WTC11 (cell line): Measurements from ENCODE around the gene FBXL14. TPM values are rescaled to one million over a fixed set of nuclear protein-coding genes. Genes with fewer than 3 reads are reported as not detected.

Experiments used
- ATAC-seq: fragments of 200-7000 bp; cut with Tn5 transposase; 2 replicates; pipeline ENCODE4 v1.10.0; 2021; ENCODE audit warnings: mild to moderate bottlenecking, moderate library complexity
- CTCF ChIA-PET: fragments of 300-600 bp; sonication (Branson Sonifier 250); formaldehyde crosslinking; loops from one replicate; lab custom pipeline; 2021; ENCODE audit warnings: antibody characterized with exemption; lab: Charles Lee
- POLR2A ChIA-PET: fragments of 350-600 bp; sonication (Branson Sonifier 250); formaldehyde crosslinking; loops from one replicate; lab custom pipeline; 2021; ENCODE audit warnings: antibody characterized with exemption; lab: Charles Lee
- DNase-seq: peaks from one replicate; pipeline ENCODE4 v3.0.0; 2021; ENCODE audit warnings: low spot score
- H3K27ac Mint-ChIP-seq: 2 replicates; pipeline ENCODE4 v1.8.0; 2021; ENCODE audit warnings: mixed read lengths
- H3K27me3 Mint-ChIP-seq: 2 replicates; pipeline ENCODE4 v1.8.0; 2021; ENCODE audit warnings: low read depth, mild to moderate bottlenecking, moderate library complexity, mixed read lengths
- H3K36me3 Mint-ChIP-seq: 2 replicates; pipeline ENCODE4 v1.8.0; 2021; ENCODE audit warnings: mixed read lengths
- H3K4me1 Mint-ChIP-seq: 2 replicates; pipeline ENCODE4 v1.8.0; 2022; ENCODE audit warnings: mixed read lengths
- H3K4me3 Mint-ChIP-seq: 2 replicates; pipeline ENCODE4 v1.8.0; 2021; ENCODE audit warnings: mild to moderate bottlenecking, moderate library complexity, mixed read lengths
- H3K9me3 Mint-ChIP-seq: 2 replicates; pipeline ENCODE4 v1.8.0; 2021; ENCODE audit warnings: mixed read lengths
- CREB1 ChIP-seq: sonication (generic); formaldehyde crosslinking; IDR thresholded peaks from 2 replicates; pipeline ENCODE4 v1.8.0; 2023; ENCODE audit warnings: mild to moderate bottlenecking, missing genetic modification reagents
- CREM ChIP-seq: sonication (generic); formaldehyde crosslinking; IDR thresholded peaks from 2 replicates; pipeline ENCODE4 v1.8.1; 2022; ENCODE audit warnings: mild to moderate bottlenecking, missing genetic modification reagents, moderate library complexity
- ELF4 ChIP-seq: sonication (generic); formaldehyde crosslinking; IDR thresholded peaks from 2 replicates; pipeline ENCODE4 v1.8.1; 2022; ENCODE audit warnings: low read depth, mild to moderate bottlenecking, moderate library complexity, missing genetic modification reagents
- EMX1 ChIP-seq: fragments of 250-450 bp; sonication (Bioruptor Pico); IDR thresholded peaks from 2 replicates; pipeline ENCODE4 v1.8.0; 2021; ENCODE audit warnings: mild to moderate bottlenecking
- ETV6 ChIP-seq: sonication (generic); formaldehyde crosslinking; IDR thresholded peaks from 2 replicates; pipeline ENCODE4 v1.8.1; 2022; ENCODE audit warnings: mild to moderate bottlenecking, missing genetic modification reagents
- FOXK1 ChIP-seq: sonication (generic); formaldehyde crosslinking; IDR thresholded peaks from 2 replicates; pipeline ENCODE4 v1.8.0; 2022; ENCODE audit warnings: mild to moderate bottlenecking, moderate library complexity, missing genetic modification reagents
- FOXP1 ChIP-seq: sonication (generic); formaldehyde crosslinking; IDR thresholded peaks from 2 replicates; pipeline ENCODE4 v1.8.0; 2022; ENCODE audit warnings: missing genetic modification reagents, mild to moderate bottlenecking, moderate library complexity, borderline replicate concordance
- GABPB1 ChIP-seq: sonication (generic); formaldehyde crosslinking; IDR thresholded peaks from 2 replicates; pipeline ENCODE4 v1.8.1; 2023; ENCODE audit warnings: mild to moderate bottlenecking, missing genetic modification reagents
- IRF2 ChIP-seq: sonication (generic); formaldehyde crosslinking; IDR thresholded peaks from 2 replicates; pipeline ENCODE4 v1.8.0; 2022; ENCODE audit warnings: low read depth, missing genetic modification reagents, borderline replicate concordance
- MXD4 ChIP-seq: fragments of 250-450 bp; sonication (Bioruptor Pico); IDR thresholded peaks from 2 replicates; pipeline ENCODE4 v1.8.0; 2021; ENCODE audit warnings: mild to moderate bottlenecking, moderate library complexity, borderline replicate concordance
- NFATC4 ChIP-seq: fragments of 250-450 bp; sonication (Bioruptor Pico); IDR thresholded peaks from 2 replicates; pipeline ENCODE4 v1.9.0; 2021; ENCODE audit warnings: mild to moderate bottlenecking
- NR1H2 ChIP-seq: sonication (generic); formaldehyde crosslinking; IDR thresholded peaks from 2 replicates; pipeline ENCODE4 v1.9.0; 2021; ENCODE audit warnings: mild to moderate bottlenecking, moderate library complexity, missing genetic modification reagents
- NR3C1 ChIP-seq: sonication (generic); formaldehyde crosslinking; conservative IDR thresholded peaks from 2 replicates; pipeline ENCODE4 v1.8.1; 2023; ENCODE audit warnings: low read depth, mild to moderate bottlenecking, missing genetic modification reagents
- SOX15 ChIP-seq: fragments of 250-450 bp; sonication (Bioruptor Pico); IDR thresholded peaks from 2 replicates; pipeline ENCODE4 v1.9.0; 2021; ENCODE audit warnings: mild to moderate bottlenecking
- TEAD1 ChIP-seq: sonication (generic); formaldehyde crosslinking; IDR thresholded peaks from 2 replicates; pipeline ENCODE4 v1.8.0; 2022; ENCODE audit warnings: mild to moderate bottlenecking, missing genetic modification reagents
- ZNF263 ChIP-seq: sonication (generic); formaldehyde crosslinking; IDR thresholded peaks from 2 replicates; pipeline ENCODE4 v1.8.1; 2022; ENCODE audit warnings: low read depth, mild to moderate bottlenecking, moderate library complexity, missing genetic modification reagents
- ZNF416 ChIP-seq: fragments of 250-450 bp; sonication (Bioruptor Pico); IDR thresholded peaks from 2 replicates; pipeline ENCODE4 v1.9.0; 2021; ENCODE audit warnings: mild to moderate bottlenecking, inconsistent platforms
- total RNA-seq: library from RNA; stranded (reverse); gene quantifications from 3 replicates; pipeline ENCODE4 v1.2.3, GENCODE V29; 2021
- TF ChIP-seq, protein P1 (sequence below): fragments of 250-450 bp; sonication (Bioruptor Pico); conservative IDR thresholded peaks from 2 replicates; pipeline ENCODE4 v1.9.0; 2021; ENCODE audit warnings: mild to moderate bottlenecking
- TF ChIP-seq, protein P2 (sequence below): sonication (generic); formaldehyde crosslinking; IDR thresholded peaks from 2 replicates; pipeline ENCODE4 v1.8.1; 2023; ENCODE audit warnings: mild to moderate bottlenecking, missing genetic modification reagents, moderate library complexity
- TF ChIP-seq, protein P3 (sequence below): sonication (generic); formaldehyde crosslinking; IDR thresholded peaks from 2 replicates; pipeline ENCODE4 v1.8.1; 2022; ENCODE audit warnings: missing genetic modification reagents, borderline replicate concordance
- TF ChIP-seq, protein P4 (sequence below): sonication (generic); formaldehyde crosslinking; IDR thresholded peaks from 2 replicates; pipeline ENCODE4 v1.8.1; 2023; ENCODE audit warnings: mild to moderate bottlenecking, missing genetic modification reagents, moderate library complexity
- TF ChIP-seq, protein P5 (sequence below): sonication (generic); formaldehyde crosslinking; IDR thresholded peaks from 2 replicates; pipeline ENCODE4 v1.8.1; 2022; ENCODE audit warnings: mild to moderate bottlenecking, missing genetic modification reagents, moderate library complexity, borderline replicate concordance

The FBXL14 gene
- total RNA-seq, 1 experiment from 2014 or later: 12.0 TPM

DNA sequence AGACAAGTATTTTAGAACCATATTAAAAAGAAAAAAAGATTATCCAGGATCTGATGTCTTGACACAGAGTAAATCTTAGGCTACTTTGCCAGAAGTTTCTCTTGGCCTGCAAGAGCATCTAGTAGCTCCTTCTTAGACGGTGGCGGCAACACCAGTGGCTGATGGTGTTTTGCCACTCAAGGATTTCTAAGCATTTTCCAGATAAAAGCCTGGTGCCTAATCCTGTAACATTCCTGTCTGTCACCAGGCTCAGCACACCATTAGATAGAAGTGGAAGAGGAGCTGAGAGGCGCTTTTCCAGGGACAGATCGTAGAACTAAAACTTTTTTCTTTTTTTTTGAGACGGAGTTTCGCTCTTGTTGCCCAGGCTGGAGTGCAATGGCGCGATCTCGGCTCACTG is 48.7 kb upstream of the FBXL14 start:
- Mint-ChIP-seq H3K27me3 (no peaks in the 10 kb centered on the region), H3K4me1 (no peaks in the 10 kb centered on the region), H3K9me3 (no peaks in the 10 kb centered on the region), H3K27ac (peak overlapping the region; percentile 86), H3K4me3 (no peak overlapping the region), H3K36me3 (no peaks in the 10 kb centered on the region)
- no peak for ATAC-seq
- POLR2A ChIA-PET: interaction anchor here (1.2 kb wide), 1 partner anchor 8 kb away, joined by 4 read pairs; no protein-coding TSS in a partner anchor
- TF ChIP-seq SOX15 (CRISPR knock-in tag) (no peak), ZNF263 (CRISPR knock-in tag) (no peak), ETV6 (no peak), FOXK1 (no peak), GABPB1 (CRISPR knock-in tag) (no peak), CREB1 (CRISPR knock-in tag) (no peak), FOXP1 (CRISPR knock-in tag) (no peak), NFATC4 (CRISPR knock-in tag) (no peak), ZNF416 (CRISPR knock-in tag) (no peak)
- TF ChIP-seq, protein P1, sequence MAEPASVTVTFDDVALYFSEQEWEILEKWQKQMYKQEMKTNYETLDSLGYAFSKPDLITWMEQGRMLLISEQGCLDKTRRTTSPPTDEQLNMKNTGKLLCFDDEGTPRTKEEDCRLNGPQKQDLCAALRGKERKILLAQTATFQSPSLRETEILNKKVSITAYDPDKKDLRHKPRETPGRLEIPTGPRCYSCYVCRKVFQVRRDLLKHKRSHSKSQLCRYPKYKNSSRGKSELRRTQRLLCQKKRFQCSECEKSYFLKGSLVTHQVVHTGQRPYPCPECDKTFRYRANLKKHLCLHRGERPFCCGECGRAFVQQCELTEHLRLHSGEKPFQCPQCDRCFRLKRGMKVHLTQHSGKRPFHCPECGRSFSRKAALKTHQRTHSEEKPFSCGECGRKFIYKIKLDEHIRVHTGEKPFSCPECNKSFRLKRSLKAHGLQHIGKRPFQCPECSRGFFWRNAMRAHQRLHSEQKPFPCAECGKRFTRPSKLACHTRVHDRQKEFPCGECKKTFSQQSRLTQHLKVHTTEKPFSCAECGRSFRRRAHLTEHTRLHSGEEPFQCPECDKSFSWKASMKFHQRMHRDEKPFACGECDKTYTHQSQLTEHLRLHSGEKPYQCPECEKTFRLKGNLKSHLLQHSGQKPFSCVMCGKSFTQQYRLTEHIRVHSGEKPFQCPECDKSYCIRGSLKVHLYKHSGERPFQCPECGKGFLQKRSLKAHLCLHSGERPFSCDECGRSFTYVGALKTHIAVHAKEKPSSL (CRISPR knock-in tag): no peak
- CTCF ChIA-PET: interaction anchor here (0.6 to 3.4 kb wide), 6 partner anchors 8 to 297 kb away, joined by 3 to 21 read pairs (median 10); no protein-coding TSS in a partner anchor
- no peak for DNase-seq

DNA sequence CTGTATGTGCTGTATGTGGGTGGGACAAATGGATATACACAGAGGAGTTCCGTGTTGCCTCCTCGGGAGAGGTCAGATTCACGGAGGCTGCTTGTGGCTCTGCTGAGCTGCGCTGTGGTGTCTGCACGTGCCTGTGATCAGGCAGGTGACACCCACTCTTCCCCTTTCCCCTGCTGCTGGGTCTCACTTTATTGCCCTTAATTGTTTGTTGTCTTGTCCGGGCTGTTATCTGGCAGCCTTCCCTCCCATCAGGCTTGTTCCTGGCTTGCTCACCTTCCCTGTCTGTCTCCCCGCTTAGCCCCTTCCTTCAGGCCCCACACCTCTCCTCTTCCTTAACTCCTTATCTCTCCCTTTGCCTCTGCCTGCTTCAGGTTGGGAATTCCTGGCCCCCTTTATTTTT is 48.1 kb upstream of the FBXL14 start:
- no peaks in the 10 kb centered on the region for H3K27me3 Mint-ChIP-seq
- H3K4me3 Mint-ChIP-seq: no peak overlapping the region
- no peak overlapping the region for H3K27ac Mint-ChIP-seq
- no peaks in the 10 kb centered on the region for H3K9me3 Mint-ChIP-seq
- ChIA-PET POLR2A (interaction anchor here (1.2 kb wide), 1 partner anchor 8 kb away, joined by 4 read pairs; no protein-coding TSS in a partner anchor), CTCF (interaction anchor here (0.9 to 3.4 kb wide), 5 partner anchors 8 to 297 kb away, joined by 3 to 21 read pairs (median 14); no protein-coding TSS in a partner anchor)
- H3K4me1 Mint-ChIP-seq: no peaks in the 10 kb centered on the region
- DNase-seq: no peak
- no peak for TF ChIP-seq NR3C1 (CRISPR knock-in tag)
- TF ChIP-seq IRF2: no peak
- no peak for TF ChIP-seq ZNF263 (CRISPR knock-in tag)
- TF ChIP-seq, all 79 proteins: peak for 0
- ATAC-seq: no peak
- H3K36me3 Mint-ChIP-seq: no peaks in the 10 kb centered on the region

DNA sequence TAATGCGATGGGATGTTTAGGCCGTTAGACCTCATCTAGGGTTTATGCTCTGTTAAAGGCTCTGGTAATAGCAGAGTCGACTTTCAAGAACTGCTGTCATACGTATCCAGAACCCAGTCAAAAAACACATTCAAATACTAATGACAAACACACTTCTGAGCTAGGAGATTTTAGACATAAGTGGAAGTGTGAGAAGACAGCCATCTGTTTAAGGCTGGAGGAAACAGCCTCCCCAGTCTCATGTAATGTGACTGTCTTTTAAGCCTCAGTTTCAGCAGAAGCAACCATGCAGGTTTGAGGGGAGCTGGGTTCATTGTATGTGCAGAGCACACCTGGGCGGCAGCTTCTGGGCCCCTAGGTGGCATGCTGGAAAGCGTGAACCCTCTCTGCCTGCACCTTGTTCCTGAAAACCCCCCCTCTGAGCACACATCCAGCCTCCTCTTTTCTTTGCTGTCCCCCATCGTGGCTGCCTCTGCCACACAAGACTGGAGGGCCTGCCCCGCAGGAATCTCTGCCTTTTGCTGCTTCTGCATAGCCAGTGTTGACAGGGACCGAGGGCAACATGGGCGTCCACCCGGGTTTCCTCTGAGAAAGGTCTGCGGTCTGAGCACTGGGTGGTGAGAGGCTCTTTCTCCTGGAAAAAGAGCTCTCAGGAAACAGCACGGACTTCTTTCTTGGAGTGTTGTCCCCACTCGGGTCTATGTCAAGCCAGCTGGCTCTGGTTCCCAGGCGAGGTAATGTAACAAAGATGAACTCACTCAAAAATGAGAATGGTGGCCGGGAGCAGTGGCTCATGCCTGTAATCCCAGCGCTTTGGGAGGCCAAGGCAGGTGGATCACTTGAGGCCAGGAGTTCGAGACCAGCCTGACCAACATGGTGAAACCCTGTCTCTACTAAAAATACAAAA is 46.2 kb upstream of the FBXL14 start:
- no peak for DNase-seq
- Mint-ChIP-seq H3K9me3 (no peaks in the 10 kb centered on the region), H3K4me1 (no peaks in the 10 kb centered on the region), H3K27ac (no peak overlapping the region), H3K27me3 (no peaks in the 10 kb centered on the region), H3K4me3 (no peak overlapping the region), H3K36me3 (no peaks in the 10 kb centered on the region)
- no peak for ATAC-seq
- POLR2A ChIA-PET: interaction anchor here (0.7 kb wide), 1 partner anchor 12 kb away, joined by 3 read pairs; no protein-coding TSS in a partner anchor
- CTCF ChIA-PET: interaction anchor here (1.0 to 3.4 kb wide), 5 partner anchors 10 to 299 kb away, joined by 4 to 12 read pairs (median 6); partner anchors contain the start of gene WNT5B
- TF ChIP-seq, protein P2, sequence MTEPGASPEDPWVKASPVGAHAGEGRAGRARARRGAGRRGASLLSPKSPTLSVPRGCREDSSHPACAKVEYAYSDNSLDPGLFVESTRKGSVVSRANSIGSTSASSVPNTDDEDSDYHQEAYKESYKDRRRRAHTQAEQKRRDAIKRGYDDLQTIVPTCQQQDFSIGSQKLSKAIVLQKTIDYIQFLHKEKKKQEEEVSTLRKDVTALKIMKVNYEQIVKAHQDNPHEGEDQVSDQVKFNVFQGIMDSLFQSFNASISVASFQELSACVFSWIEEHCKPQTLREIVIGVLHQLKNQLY (CRISPR knock-in tag): no peak
- TF ChIP-seq, protein P3, sequence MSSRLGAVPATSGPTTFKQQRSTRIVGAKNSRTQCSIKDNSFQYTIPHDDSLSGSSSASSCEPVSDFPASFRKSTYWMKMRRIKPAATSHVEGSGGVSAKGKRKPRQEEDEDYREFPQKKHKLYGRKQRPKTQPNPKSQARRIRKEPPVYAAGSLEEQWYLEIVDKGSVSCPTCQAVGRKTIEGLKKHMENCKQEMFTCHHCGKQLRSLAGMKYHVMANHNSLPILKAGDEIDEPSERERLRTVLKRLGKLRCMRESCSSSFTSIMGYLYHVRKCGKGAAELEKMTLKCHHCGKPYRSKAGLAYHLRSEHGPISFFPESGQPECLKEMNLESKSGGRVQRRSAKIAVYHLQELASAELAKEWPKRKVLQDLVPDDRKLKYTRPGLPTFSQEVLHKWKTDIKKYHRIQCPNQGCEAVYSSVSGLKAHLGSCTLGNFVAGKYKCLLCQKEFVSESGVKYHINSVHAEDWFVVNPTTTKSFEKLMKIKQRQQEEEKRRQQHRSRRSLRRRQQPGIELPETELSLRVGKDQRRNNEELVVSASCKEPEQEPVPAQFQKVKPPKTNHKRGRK (CRISPR knock-in tag): no peak
- TF ChIP-seq CREM (CRISPR knock-in tag): no peak
- TF ChIP-seq, protein P4, sequence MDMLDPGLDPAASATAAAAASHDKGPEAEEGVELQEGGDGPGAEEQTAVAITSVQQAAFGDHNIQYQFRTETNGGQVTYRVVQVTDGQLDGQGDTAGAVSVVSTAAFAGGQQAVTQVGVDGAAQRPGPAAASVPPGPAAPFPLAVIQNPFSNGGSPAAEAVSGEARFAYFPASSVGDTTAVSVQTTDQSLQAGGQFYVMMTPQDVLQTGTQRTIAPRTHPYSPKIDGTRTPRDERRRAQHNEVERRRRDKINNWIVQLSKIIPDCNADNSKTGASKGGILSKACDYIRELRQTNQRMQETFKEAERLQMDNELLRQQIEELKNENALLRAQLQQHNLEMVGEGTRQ (CRISPR knock-in tag): no peak
- no peak for TF ChIP-seq NR1H2 (CRISPR knock-in tag)
- TF ChIP-seq, protein P1 (CRISPR knock-in tag): no peak
- TF ChIP-seq EMX1: no peak
- TF ChIP-seq FOXP1 (CRISPR knock-in tag): no peak
- TF ChIP-seq TEAD1 (CRISPR knock-in tag): no peak
- TF ChIP-seq, protein P5, sequence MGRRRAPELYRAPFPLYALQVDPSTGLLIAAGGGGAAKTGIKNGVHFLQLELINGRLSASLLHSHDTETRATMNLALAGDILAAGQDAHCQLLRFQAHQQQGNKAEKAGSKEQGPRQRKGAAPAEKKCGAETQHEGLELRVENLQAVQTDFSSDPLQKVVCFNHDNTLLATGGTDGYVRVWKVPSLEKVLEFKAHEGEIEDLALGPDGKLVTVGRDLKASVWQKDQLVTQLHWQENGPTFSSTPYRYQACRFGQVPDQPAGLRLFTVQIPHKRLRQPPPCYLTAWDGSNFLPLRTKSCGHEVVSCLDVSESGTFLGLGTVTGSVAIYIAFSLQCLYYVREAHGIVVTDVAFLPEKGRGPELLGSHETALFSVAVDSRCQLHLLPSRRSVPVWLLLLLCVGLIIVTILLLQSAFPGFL: no peak
- no peak for TF ChIP-seq MXD4
- TF ChIP-seq ELF4: no peak
